Activated T-helper 2 cell treated with anti-CD3 and anti-CD28 coated beads, Interferon-gamma antibody, Interleukin-2, Interleukin-4, amounts not matched to agents 10 μg/mL and 5 μg/mL and 100 μg/mL, durations not matched to agents 14 hours and 24 hours and 36 hours (primary cell): ENCODE results near the gene MRPS14. TPM values are rescaled to one million over a fixed set of nuclear protein-coding genes. Genes with fewer than 3 reads are reported as not detected.
"Not testable (repeated sequence)": the region's sequence is repeated elsewhere in the genome, so short reads cannot be mapped to it uniquely, and the experiment has no call there.

Experiments used
- DNase-seq: peaks from one replicate; pipeline ENCODE4 v3.0.0; 2021; ENCODE audit warnings: low spot score
- H3K27ac Mint-ChIP-seq: one replicate; pipeline ENCODE4 v1.8.0; 2021; ENCODE audit warnings: mixed read lengths
- H3K27me3 Mint-ChIP-seq: one replicate; pipeline ENCODE4 v1.8.0; 2021; ENCODE audit warnings: low read depth, mixed read lengths
- H3K36me3 Mint-ChIP-seq: one replicate; pipeline ENCODE4 v1.8.0; 2021; ENCODE audit warnings: low read depth, mixed read lengths
- H3K4me1 Mint-ChIP-seq: one replicate; pipeline ENCODE4 v1.8.0; 2021; ENCODE audit warnings: low read depth, mixed read lengths
- H3K4me3 Mint-ChIP-seq: one replicate; pipeline ENCODE4 v1.8.0; 2021; ENCODE audit warnings: low read depth, mild to moderate bottlenecking, moderate library complexity, mixed read lengths
- H3K9me3 Mint-ChIP-seq: one replicate; pipeline ENCODE4 v1.8.0; 2021; ENCODE audit warnings: mixed read lengths
- intact Hi-C: fragments of 100-400 bp; cut with micrococcal nuclease; formaldehyde crosslinking; loops from one replicate; pipeline ENCODE4 v1.15.1; 2023
- total RNA-seq: library from RNA; stranded (reverse); gene quantifications from 2 replicates; pipeline ENCODE4 v1.2.3, GENCODE V29; 2022

Gene MRPS14
- total RNA-seq, 1 donor from 2014 or later = 32.9 TPM

DNA sequence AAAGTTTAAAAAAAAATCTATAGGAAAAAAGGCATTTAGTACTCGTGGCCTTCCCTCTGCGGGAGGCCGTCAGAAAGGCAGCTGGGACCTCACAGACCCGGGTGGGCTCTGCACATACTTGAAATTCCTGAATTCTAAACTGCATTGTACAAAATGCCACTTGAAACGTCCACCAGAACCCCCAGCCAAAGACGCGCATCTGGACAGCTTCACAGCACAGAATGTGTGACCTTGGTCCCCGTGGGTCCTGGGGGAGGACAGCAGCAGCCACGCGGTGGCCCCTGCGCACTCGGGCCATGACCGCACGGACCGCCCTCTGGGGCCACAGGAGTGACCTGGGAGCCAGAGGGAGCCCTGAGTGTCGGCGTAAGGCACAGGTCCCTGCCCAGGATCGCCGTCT is 20.6 kb upstream of the MRPS14 start:
- Mint-ChIP-seq H3K4me3 (no peak overlapping the region), H3K36me3 (no peaks in the 10 kb centered on the region), H3K4me1 (no peaks in the 10 kb centered on the region), H3K27me3 (peaks cover 31% of the 10 kb centered on the region), H3K9me3 (no peaks in the 10 kb centered on the region), H3K27ac (no peak overlapping the region)
- intact Hi-C loops = no loop called here
- no peak for DNase-seq

DNA sequence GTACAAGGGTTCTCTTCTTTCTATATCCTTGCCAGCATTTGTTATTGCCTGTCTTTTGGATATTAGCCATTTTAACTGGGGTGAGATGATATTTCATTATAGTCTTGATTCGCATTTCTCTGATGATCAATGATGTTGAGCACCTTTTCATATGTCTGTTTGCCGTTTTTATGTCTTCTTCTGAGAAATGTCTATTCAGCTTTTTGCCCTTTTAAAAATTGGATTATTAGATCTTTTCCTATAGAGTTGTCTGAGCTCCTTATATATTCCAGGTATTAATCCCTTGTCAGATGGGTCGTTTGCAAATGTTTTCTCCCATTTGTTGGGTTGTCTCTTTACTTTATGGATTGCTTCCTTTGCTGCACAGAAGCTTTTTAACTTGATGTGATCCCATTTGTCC is 19.4 kb upstream of the MRPS14 start:
- DNase-seq = no peak
- Mint-ChIP-seq H3K9me3 (no peaks in the 10 kb centered on the region), H3K36me3 (no peaks in the 10 kb centered on the region), H3K27ac (no peak overlapping the region), H3K4me1 (no peaks in the 10 kb centered on the region), H3K4me3 (no peak overlapping the region), H3K27me3 (peaks cover 25% of the 10 kb centered on the region)
- intact Hi-C loops = no loop called here

GRCh38 chr1:175040324-175040879 is 17.2 kb upstream of the MRPS14 start:
- H3K4me3 Mint-ChIP-seq = no peak overlapping the region
- H3K9me3 Mint-ChIP-seq = no peaks in the 10 kb centered on the region
- peaks cover 25% of the 10 kb centered on the region for H3K27me3 Mint-ChIP-seq
- no peaks in the 10 kb centered on the region for H3K36me3 Mint-ChIP-seq
- no peak overlapping the region for H3K27ac Mint-ChIP-seq
- intact Hi-C loops = no loop called here
- H3K4me1 Mint-ChIP-seq = no peaks in the 10 kb centered on the region
- no peak for DNase-seq

GRCh38 chr1:175037416-175037815 is 14.2 kb upstream of the MRPS14 start:
- Mint-ChIP-seq H3K9me3 (no peaks in the 10 kb centered on the region), H3K36me3 (no peaks in the 10 kb centered on the region), H3K4me3 (no peak overlapping the region), H3K27ac (no peak overlapping the region), H3K27me3 (peaks cover 21% of the 10 kb centered on the region), H3K4me1 (no peaks in the 10 kb centered on the region)
- intact Hi-C loops = loop anchor here (10.0 kb wide), 1 partner anchor 287 kb away; no protein-coding TSS in a partner anchor
- no peak for DNase-seq

DNA sequence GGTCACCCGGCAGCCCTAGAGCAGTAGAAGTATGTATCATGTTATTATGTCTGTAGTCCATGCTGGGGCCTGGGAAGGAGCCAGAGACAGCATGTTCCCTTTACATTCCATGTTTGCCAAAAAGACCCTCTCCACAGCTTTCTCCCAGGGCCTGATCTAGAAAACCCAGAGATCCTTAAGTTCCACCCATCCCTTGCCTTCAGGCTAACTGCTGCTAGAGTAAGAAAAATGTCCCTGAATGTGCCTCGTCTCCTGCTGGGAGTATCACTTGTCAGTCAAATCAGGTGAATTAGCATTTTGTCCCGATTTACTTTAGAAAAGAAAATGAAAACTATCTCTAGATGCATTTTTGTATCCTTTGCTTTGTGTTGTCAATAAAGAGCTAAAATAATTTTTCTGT is 13.3 kb upstream of the MRPS14 start:
- no peak overlapping the region for H3K27ac Mint-ChIP-seq
- H3K36me3 Mint-ChIP-seq = no peaks in the 10 kb centered on the region
- DNase-seq = no peak
- H3K27me3 Mint-ChIP-seq = peaks cover 21% of the 10 kb centered on the region
- no peaks in the 10 kb centered on the region for H3K9me3 Mint-ChIP-seq
- intact Hi-C loops = loop anchor here (10.0 kb wide), 1 partner anchor 288 kb away; no protein-coding TSS in a partner anchor
- H3K4me3 Mint-ChIP-seq = no peak overlapping the region
- no peaks in the 10 kb centered on the region for H3K4me1 Mint-ChIP-seq

- intact Hi-C loops = loop anchor here (10.0 kb wide), 1 partner anchor 289 kb away; no protein-coding TSS in a partner anchor
- Mint-ChIP-seq H3K4me3 (no peak overlapping the region), H3K27me3 (peaks cover 20% of the 10 kb centered on the region), H3K36me3 (no peaks in the 10 kb centered on the region), H3K4me1 (no peaks in the 10 kb centered on the region), H3K9me3 (no peaks in the 10 kb centered on the region), H3K27ac (no peak overlapping the region)
- DNase-seq = no peak
These were observed 12.6 kb upstream of the MRPS14 start for GRCh38 chr1:175035865-175036264.

DNA sequence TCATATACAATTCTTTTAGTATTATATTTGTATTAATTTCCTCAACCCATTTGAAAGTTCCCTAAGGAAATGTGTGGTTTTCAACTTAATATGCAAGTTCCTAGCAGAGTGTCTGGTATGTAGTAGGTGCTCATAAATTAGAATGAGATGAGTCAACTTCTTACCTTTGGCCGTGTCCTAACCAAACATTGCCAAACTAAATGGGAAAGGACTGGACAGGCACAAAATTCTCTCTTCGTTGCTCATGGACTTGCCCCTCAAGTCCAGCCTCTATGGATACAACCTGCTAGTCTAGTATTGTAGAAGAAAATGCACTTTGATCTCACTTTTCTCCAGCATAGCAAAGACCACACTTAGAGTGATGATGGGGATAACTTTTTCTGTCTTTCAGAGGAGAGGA is 11.6 kb upstream of the MRPS14 start:
- Mint-ChIP-seq H3K36me3 (no peaks in the 10 kb centered on the region), H3K4me1 (peaks cover 1% of the 10 kb centered on the region), H3K9me3 (no peaks in the 10 kb centered on the region), H3K27me3 (peaks cover 16% of the 10 kb centered on the region), H3K4me3 (no peak overlapping the region), H3K27ac (no peak overlapping the region)
- DNase-seq = no peak
- intact Hi-C loops = loop anchor here (10.0 kb wide), 1 partner anchor 290 kb away; no protein-coding TSS in a partner anchor

- Mint-ChIP-seq H3K4me1 (peaks cover 8% of the 10 kb centered on the region), H3K4me3 (no peak overlapping the region), H3K27me3 (peaks cover 10% of the 10 kb centered on the region), H3K27ac (no peak overlapping the region), H3K36me3 (no peaks in the 10 kb centered on the region), H3K9me3 (no peaks in the 10 kb centered on the region)
- DNase-seq = no peak
- intact Hi-C loops = loop anchor here (10.0 kb wide), 1 partner anchor 291 kb away; no protein-coding TSS in a partner anchor
These were observed 10.7 kb upstream of the MRPS14 start for GRCh38 chr1:175033953-175034352.

- peak overlapping the region; percentile 14 for H3K4me3 Mint-ChIP-seq
These were observed 1.5 kb upstream of the MRPS14 start for GRCh38 chr1:175024773-175025172.

DNA sequence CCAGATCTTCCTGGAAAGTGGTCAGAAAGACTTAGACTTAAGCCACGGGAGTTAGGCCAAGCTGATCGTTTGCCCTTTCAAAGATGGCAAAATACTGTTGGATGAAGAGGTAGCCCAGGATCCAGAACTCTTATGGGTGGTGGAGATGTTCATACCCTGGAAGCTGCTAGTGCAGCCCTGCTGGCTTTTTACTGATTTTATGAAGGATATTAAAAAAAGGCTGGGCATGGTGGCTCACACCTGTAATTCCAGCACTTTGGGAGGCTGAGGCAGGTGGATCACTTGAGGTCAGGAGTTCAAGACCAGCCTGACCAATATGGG is 657 bp upstream of the MRPS14 start:
- not testable (repeated sequence) for H3K9me3 Mint-ChIP-seq, DNase-seq, H3K27me3 Mint-ChIP-seq
- intact Hi-C loops = loop anchor here (1.0 to 10.0 kb wide), 3 partner anchors 25 to 1549 kb away; partner anchors contain the start of genes CACYBP, KIAA0040 and PRDX6
- peaks cover 27% of the 10 kb centered on the region for H3K4me1 Mint-ChIP-seq
- H3K4me3 Mint-ChIP-seq = peak overlapping the region; percentile 99
- H3K27ac Mint-ChIP-seq = peak overlapping the region; percentile 92
- H3K36me3 Mint-ChIP-seq = peaks cover 21% of the 10 kb centered on the region

More at GRCh38 chr1:175024773-175025172, 1.5 kb upstream of the MRPS14 start:
- Mint-ChIP-seq H3K9me3 (peaks cover 6% of the 10 kb centered on the region), H3K27ac (peak overlapping the region; percentile 9), H3K27me3 (no peaks in the 10 kb centered on the region), H3K36me3 (peaks cover 20% of the 10 kb centered on the region), H3K4me1 (peaks cover 33% of the 10 kb centered on the region)
- intact Hi-C loops = loop anchor here (5.0 to 10.0 kb wide), 4 partner anchors 48 to 1550 kb away; partner anchors contain the start of genes KIAA0040 and PRDX6
- DNase-seq = no peak

GRCh38 chr1:175019524-175019923 is 3.7 kb downstream of the MRPS14 start:
- H3K27ac Mint-ChIP-seq = no peak overlapping the region
- H3K4me1 Mint-ChIP-seq = peaks cover 36% of the 10 kb centered on the region

DNA sequence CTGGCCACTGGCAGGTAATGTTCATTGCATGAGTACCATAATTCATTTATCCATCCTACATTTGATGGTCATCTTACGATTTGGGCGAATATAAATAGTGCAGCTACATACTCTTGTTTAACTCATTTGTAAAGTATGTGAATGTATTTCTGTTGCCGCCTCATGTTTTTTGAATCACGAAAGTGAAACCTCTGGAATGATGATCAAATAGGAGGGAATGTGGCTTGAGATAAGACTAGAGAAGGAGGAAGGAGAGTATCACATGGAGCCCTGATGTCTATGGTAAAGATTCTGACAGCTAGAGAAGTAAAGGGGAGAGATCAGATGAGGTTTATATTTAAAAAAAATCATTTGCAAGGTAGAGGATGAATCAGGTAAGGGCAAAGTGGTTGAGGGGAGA is 8.0 kb downstream of the MRPS14 start:
- no peak for DNase-seq
- peaks cover 13% of the 10 kb centered on the region for H3K4me1 Mint-ChIP-seq
- no peaks in the 10 kb centered on the region for H3K9me3 Mint-ChIP-seq
- intact Hi-C loops = no loop called here
- H3K36me3 Mint-ChIP-seq = peaks cover 70% of the 10 kb centered on the region
- H3K27me3 Mint-ChIP-seq = no peaks in the 10 kb centered on the region
- H3K4me3 Mint-ChIP-seq = no peak overlapping the region
- no peak overlapping the region for H3K27ac Mint-ChIP-seq

More at GRCh38 chr1:175019524-175019923, 3.7 kb downstream of the MRPS14 start:
- Mint-ChIP-seq H3K9me3 (peaks cover 2% of the 10 kb centered on the region), H3K36me3 (peaks cover 48% of the 10 kb centered on the region), H3K27me3 (no peaks in the 10 kb centered on the region), H3K4me3 (no peak overlapping the region)
- intact Hi-C loops = no loop called here
- no peak for DNase-seq

GRCh38 chr1:175013445-175013844 is 9.8 kb downstream of the MRPS14 start:
- intact Hi-C loops = no loop called here
- no peaks in the 10 kb centered on the region for H3K9me3 Mint-ChIP-seq
- no peaks in the 10 kb centered on the region for H3K27me3 Mint-ChIP-seq
- no peak for DNase-seq
- H3K4me1 Mint-ChIP-seq = peaks cover 7% of the 10 kb centered on the region
- H3K27ac Mint-ChIP-seq = peak overlapping the region; percentile 6
- no peak overlapping the region for H3K4me3 Mint-ChIP-seq
- H3K36me3 Mint-ChIP-seq = peaks cover 77% of the 10 kb centered on the region
